Heart left ventricle (tissue), 13 donors: ENCODE measurements around the gene CPT1B.

Source experiments
- POLR2A ChIP-seq, 2 donors: fragments of 450-650 bp; IDR thresholded peaks; one replicate each; pipeline ENCODE4 v1.6.1; 2017; ENCODE audit warnings: antibody characterized with exemption in 2 of 2, mild to moderate bottlenecking in 2 of 2, moderate library complexity in 2 of 2
- TF ChIP-seq, protein P1 (sequence below), 12 donors: fragments of 200-600 bp; sonication (generic) in 4 of 12; IDR thresholded peaks; one replicate each; pipeline versions ENCODE4 v1.5.0 to v1.8.0; 2018 to 2022; ENCODE audit warnings: antibody characterized with exemption in 12 of 12, mild to moderate bottlenecking in 5 of 12
- donor health status: ischemic (EF 13 %, LVEDD 7.1; RV severe dilation, severe dysfunction).
- donor health status: DM: no; HTN: yes; CAD: no.
- donor health status: DM: no; HTN: no; CAD: no.
- donor health status: ischemic (EF 25% LVEDD 6.9; RV normal size, moderate dysfunction).
- donor health status: ischemic (EF 25% LVEDD 5.7; RV mildly dilated, moderate dysfunction).
- donor health status: ischemic (EF 35%, LVEDD 5.7; RV mildly dilated, moderate dysfunction).
- donor health status: nonischemic (EF 11% LVEDD 7.7; RV severe dilation, severe dysfunction).
- donor health status: DM: yes; HTN: yes; CAD: no.
- donor health status: PGD.
- donor health status: ischemic (EF 29% LVEDD 5.4; RV normal size, mild dysfunction).
- donor health status: nonischemic (EF 23%, LVEDD 6.1; RV moderate dilation, normal function).

DNA sequence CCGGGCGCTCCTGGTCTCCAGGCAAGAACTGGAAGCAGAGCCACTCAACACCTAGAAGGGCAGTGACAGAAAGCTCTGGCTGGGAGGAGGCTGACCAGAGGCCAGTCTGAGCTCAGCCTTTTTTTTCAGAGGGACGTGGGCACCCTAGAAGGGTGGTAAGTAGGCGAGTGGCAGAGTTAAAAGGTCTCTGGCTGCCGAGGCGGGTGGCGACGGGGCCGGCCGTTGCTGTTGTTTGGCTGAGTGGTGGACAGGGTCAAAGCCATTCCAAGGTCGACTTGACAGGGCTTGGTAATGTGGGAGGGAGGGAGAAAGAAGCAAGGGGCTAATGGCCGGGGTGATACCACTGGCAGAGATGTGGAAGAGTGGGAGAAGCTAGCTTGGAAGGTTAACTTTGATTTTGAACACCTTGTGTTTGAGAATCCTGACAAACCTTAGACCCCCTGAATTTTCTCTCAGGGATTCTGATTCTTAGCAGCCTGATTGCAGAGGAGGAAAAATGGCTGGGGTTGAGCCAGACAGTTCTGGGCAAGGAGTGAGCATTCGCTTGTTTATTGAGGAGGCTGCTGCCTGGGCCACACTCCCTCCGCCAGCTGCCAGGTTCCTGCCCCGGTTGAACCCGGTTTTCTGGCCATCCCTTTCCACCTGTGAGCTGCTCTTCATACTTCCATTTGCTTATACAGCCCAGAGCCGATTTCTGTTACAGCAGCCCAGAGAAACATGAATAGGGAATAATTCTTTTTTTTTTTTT is 14.6 kb downstream of the CPT1B start:
- TF ChIP-seq, protein P1, sequence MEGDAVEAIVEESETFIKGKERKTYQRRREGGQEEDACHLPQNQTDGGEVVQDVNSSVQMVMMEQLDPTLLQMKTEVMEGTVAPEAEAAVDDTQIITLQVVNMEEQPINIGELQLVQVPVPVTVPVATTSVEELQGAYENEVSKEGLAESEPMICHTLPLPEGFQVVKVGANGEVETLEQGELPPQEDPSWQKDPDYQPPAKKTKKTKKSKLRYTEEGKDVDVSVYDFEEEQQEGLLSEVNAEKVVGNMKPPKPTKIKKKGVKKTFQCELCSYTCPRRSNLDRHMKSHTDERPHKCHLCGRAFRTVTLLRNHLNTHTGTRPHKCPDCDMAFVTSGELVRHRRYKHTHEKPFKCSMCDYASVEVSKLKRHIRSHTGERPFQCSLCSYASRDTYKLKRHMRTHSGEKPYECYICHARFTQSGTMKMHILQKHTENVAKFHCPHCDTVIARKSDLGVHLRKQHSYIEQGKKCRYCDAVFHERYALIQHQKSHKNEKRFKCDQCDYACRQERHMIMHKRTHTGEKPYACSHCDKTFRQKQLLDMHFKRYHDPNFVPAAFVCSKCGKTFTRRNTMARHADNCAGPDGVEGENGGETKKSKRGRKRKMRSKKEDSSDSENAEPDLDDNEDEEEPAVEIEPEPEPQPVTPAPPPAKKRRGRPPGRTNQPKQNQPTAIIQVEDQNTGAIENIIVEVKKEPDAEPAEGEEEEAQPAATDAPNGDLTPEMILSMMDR (IDR thresholded peaks at IDR 0.05), result no peak
- no peak for TF ChIP-seq POLR2A (IDR thresholded peaks at IDR 0.05)
